Ovary (tissue), 9 donors: ENCODE results near the gene EMSY. TPM values are rescaled to one million over a fixed set of nuclear protein-coding genes. Genes with fewer than 3 reads are reported as not detected.

Experiments
- DNase-seq, 5 donors: peaks; one replicate each; pipeline ENCODE4 v3.0.0-alpha.2; 2019 to 2020
- H3K27ac ChIP-seq, 2 donors: fragments of 200-600 bp; one replicate each; pipeline versions ENCODE4 v1.5.1 to v1.8.0; 2019 to 2022
- H3K27me3 ChIP-seq: fragments of 200-600 bp; one replicate; pipeline ENCODE4 v1.8.0; 2022
- H3K36me3 ChIP-seq: fragments of 200-600 bp; sonication (generic); one replicate; pipeline ENCODE4 v1.5.1; 2019
- H3K4me1 ChIP-seq: one replicate; pipeline ENCODE4 v1.8.1; 2013; ENCODE audit warnings: mild to moderate bottlenecking, moderate library complexity; ENCODE audit not compliant: insufficient read depth
- H3K4me3 ChIP-seq: fragments of 200-600 bp; sonication (generic); one replicate; pipeline ENCODE4 v1.5.1; 2017
- H3K9me3 ChIP-seq, 2 donors: fragments of 200-600 bp in 1 of 2; sonication (generic) in 1 of 2; one replicate each; pipeline versions ENCODE4 v1.5.1 to v1.8.1; 2013 to 2019; ENCODE audit warnings: mild to moderate bottlenecking in 1 of 2, moderate library complexity in 1 of 2
- CTCF ChIP-seq, 3 donors: fragments of 450-650 bp in 2 of 3; fragments of 200-600 bp in 1 of 3; IDR thresholded peaks; one replicate each; pipeline versions ENCODE4 v1.5.1 to v1.8.0; 2016 to 2022; ENCODE audit warnings: antibody characterized with exemption in 3 of 3, mild to moderate bottlenecking in 1 of 3
- EP300 ChIP-seq: sonication (generic); formaldehyde crosslinking; IDR thresholded peaks from one replicate; pipeline ENCODE4 v1.6.1; 2017; ENCODE audit warnings: antibody characterized with exemption
- POLR2A ChIP-seq: fragments of 450-650 bp; IDR thresholded peaks from one replicate; pipeline ENCODE4 v1.6.1; 2017; ENCODE audit warnings: antibody characterized with exemption, mild to moderate bottlenecking, moderate library complexity
- WGBS, 3 donors: extraction: QIAGEN DNeasy Blood & Tissue Kit in 1 of 3; methylation state at CpG; one replicate each; pipeline versions ENCODE4 v1.1.5 to v1.1.7; 2013 to 2017; 5-methylcytosine and 5-hydroxymethylcytosine counted together
- intact Hi-C, 4 donors: fragments of 100-400 bp; cut with DNase I; formaldehyde crosslinking; loops; one replicate each; pipeline versions ENCODE4 v1.11.0 to v1.15.1; 2022 to 2023
- polyA plus RNA-seq, 2 donors: library from polyadenylated mRNA; stranded (reverse); fragments of 200-250 nt in 1 of 2; fragments of 350-450 nt in 1 of 2; fragmentation: Illumina TruSeq in 1 of 2; extraction: RNeasy Lipid Tissue Mini Kit (QIAGEN cat#74804) in 1 of 2; gene quantifications; one replicate each; pipeline ENCODE4 v1.2.3, GENCODE V29; 2013 to 2014
- total RNA-seq, 7 donors: library from RNA; depleted of rRNA in 2 of 7; stranded (reverse); fragments of >200 nt in 2 of 7; fragmentation: NEBNext Ultra II Directional in 3 of 7; extraction: Animal tissue kit (Norgen Biotek cat#: 25700) in 3 of 7; gene quantifications; one replicate each; pipeline versions ENCODE4 v1.1.0 to v1.2.4, GENCODE V29; 2016 to 2023
- donor health status: DM: no; HTN: no; CAD: no; lungs with moderate emphysema.
- donor health status: DM: no; HTN: no; CAD: no.
- donor health status: Bipolar disorder and iron deficiency.
- donor health status: DM: yes; HTN: yes; CAD: no.
- donor health status: DM: no; HTN: no; CAD: no.
- donor health status: DM: yes; HTN: yes; CAD: no.

Gene EMSY
- total and polyA plus RNA-seq, 9 donors = 8.8 to 56.0 (median 28.7) TPM

GRCh38 chr11:76406359-76406758, 38.5 kb upstream of the EMSY start:
- Histone ChIP-seq H3K9me3 (no peaks in the 10 kb centered on the region), H3K27me3 (no peaks in the 10 kb centered on the region), H3K4me3 (no peak overlapping the region), H3K4me1 (no peaks in the 10 kb centered on the region), H3K36me3 (no peaks in the 10 kb centered on the region), H3K27ac (no peak overlapping the region)
- TF ChIP-seq POLR2A (no peak), CTCF (IDR thresholded peaks at IDR 0.05) (no peak), EP300 (no peak)
- WGBS, 3 donors = 89 to 95% (median 90%) methylated on average over 4 of the region's 4 CpGs
- intact Hi-C loops = no loop called here
- DNase-seq = no peak

- Histone ChIP-seq H3K4me1 (no peaks in the 10 kb centered on the region), H3K27me3 (no peaks in the 10 kb centered on the region), H3K4me3 (no peak overlapping the region), H3K9me3 (no peaks in the 10 kb centered on the region), H3K36me3 (no peaks in the 10 kb centered on the region), H3K27ac (no peak overlapping the region)
- TF ChIP-seq EP300 (no peak), CTCF (IDR thresholded peaks at IDR 0.05) (no peak), POLR2A (no peak)
- intact Hi-C loops = no loop called here
- DNase-seq = no peak
- WGBS, 3 donors = 59 to 63% (median 63%) methylated on average over 7 of the region's 7 CpGs
Observed at GRCh38 chr11:76408171-76408965, 36.5 kb upstream of the EMSY start.

- intact Hi-C loops = no loop called here
- TF ChIP-seq POLR2A = no peak
- no peak for TF ChIP-seq CTCF (IDR thresholded peaks at IDR 0.05)
- no peak for TF ChIP-seq EP300
- no peaks in the 10 kb centered on the region for H3K9me3 ChIP-seq
- WGBS, 3 donors = 46 to 59% (median 56%) methylated on average over 10 of the region's 10 CpGs
- H3K36me3 ChIP-seq = no peaks in the 10 kb centered on the region
- no peaks in the 10 kb centered on the region for H3K27me3 ChIP-seq
- H3K4me3 ChIP-seq = no peak overlapping the region
- H3K27ac ChIP-seq = no peak overlapping the region
- no peak for DNase-seq
- H3K4me1 ChIP-seq = no peaks in the 10 kb centered on the region
Observed at GRCh38 chr11:76410851-76411357, 33.9 kb upstream of the EMSY start.

GRCh38 chr11:76415073-76415472, 29.7 kb upstream of the EMSY start:
- H3K36me3 ChIP-seq = no peaks in the 10 kb centered on the region
- H3K4me1 ChIP-seq = no peaks in the 10 kb centered on the region
- no peak overlapping the region for H3K4me3 ChIP-seq
- intact Hi-C loops = no loop called here
- TF ChIP-seq CTCF (IDR thresholded peaks at IDR 0.05) (no peak), POLR2A (no peak), EP300 (no peak)
- no peak for DNase-seq
- no peaks in the 10 kb centered on the region for H3K27me3 ChIP-seq
- H3K9me3 ChIP-seq = no peaks in the 10 kb centered on the region
- H3K27ac ChIP-seq = no peak overlapping the region
